Inflammatory macrophage treated with lipopolysaccharide for 1 hour (primary cell): ENCODE data around the gene LGR6.

Source experiments
- DNase-seq, 2 donors: peaks; one replicate each; pipeline ENCODE4 v3.0.0-alpha.2; 2020 to 2022

LGR6 gene

DNA sequence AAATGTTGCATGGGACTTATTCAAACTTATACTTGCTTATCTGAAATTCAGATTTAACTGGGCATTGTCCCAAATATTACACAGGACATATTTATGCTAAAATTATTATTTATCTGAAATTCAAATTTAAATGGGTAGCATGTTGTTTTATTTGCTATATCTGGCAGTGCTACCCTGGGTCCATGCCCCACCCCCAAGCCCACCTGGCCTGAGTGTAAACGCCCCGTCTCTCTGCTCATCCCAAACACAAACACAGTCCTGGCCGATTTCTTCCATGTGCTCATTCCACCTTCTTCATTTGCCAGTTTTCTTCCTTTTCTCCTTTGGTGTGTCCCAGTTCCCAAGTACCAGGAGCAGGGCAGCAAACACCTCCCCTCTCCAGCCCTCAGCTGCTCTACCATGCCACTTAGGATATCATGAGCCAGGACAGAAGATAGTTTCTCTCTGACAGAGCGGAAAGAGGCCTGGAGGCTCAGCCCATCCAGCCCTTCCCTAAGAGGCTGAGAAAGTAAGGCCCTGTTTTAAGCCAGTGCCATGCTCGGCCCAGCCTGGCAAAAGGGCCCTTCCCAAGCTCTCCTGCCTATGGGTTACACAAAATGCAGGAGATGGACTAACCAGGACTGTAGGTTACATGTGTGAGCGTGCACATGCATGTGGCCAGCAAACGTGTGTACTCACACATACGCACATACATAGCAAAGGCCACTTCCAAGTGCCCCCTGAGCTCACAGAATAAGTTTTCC, 78.7 kb downstream of the LGR6 start:
- no peak for DNase-seq

DNA sequence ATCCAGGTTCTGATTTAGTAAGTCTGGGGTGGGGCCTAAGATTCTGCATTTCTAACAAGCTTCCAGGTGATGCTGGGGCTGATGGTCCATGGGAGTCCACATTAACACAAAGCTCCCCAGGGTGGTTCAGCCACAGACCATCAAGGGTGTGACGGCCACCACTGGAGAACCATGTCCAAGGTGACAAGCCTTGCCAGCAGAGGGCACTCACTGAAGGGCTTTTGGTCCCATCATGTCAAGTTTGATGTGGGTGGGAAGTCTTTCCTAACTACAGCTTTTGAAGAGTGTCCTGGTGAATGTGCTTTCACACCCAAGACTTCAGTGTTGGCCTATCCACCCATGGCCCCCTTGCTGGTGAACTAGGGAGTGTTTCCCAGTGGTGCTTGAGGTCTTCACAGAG, 81.0 kb downstream of the LGR6 start:
- DNase-seq = peak; percentile 47 to 49

DNA sequence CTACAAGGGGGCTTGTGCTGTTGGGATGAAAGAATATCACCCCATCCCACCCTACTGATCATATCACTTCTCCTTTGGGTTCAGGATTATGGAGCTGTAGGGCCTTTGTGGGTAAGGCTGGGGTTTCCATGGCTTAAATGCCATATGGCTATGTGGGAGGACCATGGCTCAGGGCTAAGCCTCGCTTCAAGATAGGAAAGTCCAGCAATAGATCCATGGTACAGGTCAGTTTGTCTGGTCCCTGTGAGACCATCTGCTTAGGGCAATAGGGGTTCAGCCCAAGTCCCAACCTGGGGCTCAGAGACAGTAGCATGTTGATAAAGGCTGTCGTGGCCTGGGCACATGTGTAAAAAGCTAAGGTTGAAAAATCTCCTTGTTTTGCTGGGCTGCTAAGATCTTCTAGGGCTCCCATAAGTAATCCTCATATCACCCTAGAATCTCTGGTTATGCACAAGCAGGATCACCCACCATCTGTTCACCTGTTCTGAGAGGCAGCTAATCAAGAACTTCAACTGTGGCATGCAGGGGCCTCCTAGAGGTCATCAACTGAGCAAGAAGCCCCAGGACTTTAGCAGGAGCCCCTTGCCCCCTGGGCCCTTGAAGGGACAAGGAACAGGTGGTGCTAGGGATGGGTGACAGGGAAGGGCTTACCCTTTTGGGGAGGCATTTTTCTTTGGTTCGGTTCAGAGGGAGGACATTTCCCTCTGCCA, 81.6 kb downstream of the LGR6 start:
- DNase-seq = no peak

DNA sequence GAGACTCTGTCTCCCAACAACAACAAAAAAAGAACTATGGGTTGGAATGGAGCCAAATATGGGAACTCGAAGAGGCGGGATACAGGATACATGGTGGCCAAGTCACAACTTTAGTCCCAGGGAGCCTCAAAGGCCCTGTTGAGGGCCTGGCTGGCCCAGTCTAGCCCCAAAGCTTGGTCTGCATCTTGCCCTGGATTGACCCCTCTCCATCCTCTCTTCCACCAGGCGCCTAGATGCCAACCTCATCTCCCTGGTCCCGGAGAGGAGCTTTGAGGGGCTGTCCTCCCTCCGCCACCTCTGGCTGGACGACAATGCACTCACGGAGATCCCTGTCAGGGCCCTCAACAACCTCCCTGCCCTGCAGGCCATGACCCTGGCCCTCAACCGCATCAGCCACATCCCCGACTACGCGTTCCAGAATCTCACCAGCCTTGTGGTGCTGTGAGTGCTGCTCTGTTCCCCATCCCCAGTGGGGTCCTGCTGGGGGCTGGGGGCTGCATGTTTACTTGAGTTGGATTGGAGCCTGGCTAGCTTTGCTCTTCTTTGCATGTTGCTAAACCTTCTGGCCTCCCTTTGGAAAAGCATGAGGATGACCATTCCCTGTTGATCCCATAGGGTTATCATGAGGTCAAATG, 82.6 kb downstream of the LGR6 start:
- no peak for DNase-seq

DNA sequence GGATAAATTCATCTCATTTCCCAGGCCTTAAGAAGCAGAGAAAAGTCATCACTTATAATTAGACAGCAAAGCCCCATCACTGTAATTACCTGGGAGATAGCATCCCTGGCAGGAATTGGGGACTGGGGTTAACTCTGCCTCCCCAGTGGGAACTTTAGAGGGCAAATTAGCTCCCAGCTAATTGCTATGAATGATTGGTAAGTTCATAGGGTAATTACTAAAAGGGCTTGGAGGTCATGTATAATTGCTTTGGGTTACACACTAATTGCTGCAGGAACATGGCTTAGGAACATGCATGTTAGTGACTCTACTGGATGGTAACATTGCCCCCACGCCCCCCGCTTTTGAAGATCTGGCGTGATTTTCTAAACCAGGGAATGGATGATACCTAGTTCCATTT, 83.3 kb downstream of the LGR6 start:
- no peak for DNase-seq

DNA sequence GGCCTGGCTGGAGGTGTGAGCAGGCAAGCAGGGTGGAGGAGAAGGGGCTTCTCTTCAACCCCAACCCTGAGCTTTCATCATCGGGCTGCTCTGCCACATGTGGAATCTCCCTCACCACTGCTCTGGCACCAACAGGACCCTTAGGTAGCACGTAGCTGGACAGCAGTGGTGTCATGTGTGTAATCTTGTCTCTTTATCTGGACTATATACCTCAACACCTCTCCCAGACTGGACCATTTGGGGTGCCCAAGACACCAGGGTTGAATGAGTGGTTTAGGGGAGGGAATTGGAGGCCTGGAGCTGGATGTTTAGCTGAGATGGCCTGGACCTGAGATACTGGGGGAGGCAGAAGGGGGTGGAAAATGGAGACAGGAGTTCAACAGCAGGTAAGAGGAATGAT, 85.2 kb downstream of the LGR6 start:
- no peak for DNase-seq

DNA sequence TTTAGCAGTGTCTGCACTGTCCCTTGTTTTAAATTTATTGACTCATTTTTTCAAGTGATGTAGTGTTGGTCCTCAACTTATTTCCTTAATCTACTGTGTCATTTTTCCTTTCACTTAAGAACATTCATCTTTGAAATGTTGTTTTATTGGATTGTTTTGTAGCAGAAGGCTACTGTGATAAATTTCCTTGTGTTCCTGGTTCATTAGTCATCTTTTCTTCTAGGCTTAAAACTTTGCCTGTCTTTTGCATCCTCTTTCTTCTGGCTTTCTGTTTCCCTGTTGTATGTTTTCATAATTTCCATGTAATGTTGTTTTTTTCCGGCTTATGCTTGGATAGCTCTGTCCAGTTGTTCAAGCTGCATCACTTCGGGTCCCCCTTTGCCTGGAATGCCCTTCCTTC, 86.2 kb downstream of the LGR6 start:
- DNase-seq = no peak

DNA sequence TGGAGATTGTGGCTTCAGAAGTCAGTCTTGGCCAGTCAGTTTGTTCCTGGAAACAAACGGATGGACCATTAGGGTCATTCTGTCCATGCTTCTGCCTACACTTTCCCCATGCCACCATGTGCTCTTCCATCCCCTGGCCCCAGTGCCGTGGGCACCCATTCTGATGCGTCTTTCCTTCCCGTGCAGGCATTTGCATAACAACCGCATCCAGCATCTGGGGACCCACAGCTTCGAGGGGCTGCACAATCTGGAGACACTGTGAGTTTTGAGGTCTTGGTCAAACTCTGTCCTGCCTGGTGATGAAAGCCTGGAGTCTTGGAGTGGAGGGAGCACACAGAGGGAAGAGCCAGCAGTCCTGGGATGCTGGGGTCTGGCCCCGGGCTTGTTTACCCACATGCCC, 87.0 kb downstream of the LGR6 start:
- DNase-seq = no peak

DNA sequence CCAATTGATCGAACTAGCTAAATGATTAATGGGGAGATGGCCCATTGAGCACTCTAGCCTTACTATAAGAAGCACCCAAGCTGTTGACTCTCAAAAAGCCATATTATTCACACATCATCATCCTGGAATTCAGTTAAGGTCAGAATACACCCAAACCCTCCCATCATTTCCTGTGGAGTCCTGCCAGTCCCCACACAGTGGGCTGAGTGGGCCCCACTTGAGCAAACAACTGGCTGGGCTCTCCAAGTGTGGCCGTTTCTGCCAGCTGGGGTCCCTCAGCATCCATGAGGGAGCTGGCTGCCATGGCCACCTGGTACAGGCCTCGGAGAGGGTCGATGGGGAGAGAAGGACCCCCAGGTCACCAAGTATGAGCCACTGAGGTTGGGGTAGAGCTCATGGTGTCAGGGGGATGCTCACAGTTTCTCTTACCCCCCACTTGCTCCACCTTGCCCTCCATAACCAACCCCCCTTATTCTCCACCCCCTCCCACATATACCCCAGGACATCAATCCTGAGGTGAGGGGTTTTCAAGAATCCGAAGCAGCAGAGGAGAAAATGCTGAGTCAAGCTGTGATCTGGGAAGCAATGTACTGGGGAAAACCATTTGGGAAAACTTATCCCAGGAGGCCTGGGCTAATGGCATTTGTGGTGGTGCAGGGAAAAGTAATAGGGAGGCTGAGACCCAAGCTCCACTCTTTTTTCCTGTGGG, 87.9 kb downstream of the LGR6 start:
- no peak for DNase-seq

DNA sequence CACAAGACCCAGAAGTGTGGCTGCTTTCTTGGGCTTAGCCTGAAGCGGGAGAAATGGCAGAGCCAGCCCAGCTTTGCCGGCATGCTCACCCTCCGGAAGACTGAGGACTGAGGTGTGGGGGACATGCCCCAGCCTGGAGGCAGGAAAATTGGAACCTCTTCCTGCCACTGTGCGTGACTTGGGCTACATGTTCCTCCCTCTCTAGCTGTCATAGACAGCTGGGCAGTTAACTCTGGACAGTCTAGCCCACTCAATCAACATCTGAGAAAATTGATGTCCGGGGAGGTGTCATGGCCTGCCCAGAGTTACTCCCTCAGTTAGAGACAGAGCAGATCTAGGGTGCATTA, 88.4 kb downstream of the LGR6 start:
- no peak for DNase-seq

DNA sequence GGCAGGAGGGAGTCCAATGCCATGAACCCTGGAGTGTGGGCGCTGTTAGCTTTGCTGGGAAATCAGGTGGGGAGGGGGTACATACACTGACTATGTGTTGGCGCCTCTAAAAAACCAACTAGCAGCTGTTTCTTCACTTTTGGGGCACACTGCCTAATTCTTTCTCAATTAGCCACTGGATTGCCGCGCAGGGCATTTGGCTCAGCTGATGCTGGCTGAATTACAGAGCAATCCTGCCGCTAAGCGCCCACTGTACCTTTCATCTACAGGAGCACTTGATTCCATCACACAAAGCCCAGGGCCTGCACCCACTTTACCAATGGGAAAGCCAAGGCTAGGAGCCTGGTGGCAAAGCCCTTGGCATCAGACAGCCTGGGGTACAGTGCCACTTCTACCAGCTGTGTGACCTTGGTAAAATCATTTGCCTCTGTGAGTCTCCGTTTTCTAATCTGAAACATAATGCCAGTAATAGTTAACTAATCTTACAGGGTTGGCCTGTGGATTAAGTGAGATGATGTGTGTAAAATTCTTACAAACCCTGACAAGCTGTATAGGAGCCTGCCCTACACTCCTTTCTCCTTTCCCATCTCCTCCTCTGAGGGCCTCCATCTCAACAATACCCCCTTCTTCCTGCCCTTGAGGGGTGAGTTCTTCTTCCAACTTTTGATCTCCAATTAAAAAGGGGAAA, 89.1 kb downstream of the LGR6 start:
- no peak for DNase-seq

DNA sequence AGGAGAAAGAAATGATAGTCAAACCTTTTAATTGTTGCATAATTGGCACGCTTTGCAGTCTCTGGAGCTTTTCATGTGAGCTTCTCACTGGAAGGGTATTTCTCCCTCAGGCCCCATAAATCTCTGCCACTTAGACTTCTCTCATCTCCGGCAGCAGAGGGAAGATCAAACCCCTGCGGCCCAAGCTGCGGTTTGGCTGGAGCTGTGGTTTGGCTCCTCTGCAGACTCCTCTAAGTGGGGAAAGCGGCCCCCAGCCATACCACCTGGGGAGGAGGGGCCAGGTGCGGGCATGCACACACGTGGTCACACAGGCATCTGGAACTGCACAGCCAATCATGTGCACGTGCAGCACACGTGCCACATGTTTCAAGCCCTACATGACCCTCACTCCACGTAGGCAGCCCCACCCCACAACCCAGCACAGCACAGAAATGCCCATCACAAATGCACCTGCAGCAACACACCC, 89.8 kb downstream of the LGR6 start:
- DNase-seq = no peak

DNA sequence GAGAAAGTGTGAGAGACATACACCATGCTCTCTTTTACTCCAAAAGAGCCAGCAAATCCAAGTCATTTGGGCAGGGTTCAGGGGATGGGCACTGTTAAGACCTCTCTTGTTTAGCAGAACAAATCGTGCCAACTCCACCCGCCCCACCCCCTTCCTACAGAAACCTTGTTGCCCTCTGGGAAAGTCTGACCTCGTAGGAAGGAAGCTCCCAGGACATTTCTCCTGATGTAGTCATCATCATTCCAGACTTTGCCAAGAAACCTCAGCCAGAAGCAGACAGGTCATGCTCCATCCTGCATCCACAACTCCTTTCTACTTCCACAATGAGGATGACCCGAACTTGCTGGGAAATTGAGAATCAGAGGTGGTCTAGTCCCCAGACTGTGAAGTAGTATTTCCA, 90.4 kb downstream of the LGR6 start:
- no peak for DNase-seq

DNA sequence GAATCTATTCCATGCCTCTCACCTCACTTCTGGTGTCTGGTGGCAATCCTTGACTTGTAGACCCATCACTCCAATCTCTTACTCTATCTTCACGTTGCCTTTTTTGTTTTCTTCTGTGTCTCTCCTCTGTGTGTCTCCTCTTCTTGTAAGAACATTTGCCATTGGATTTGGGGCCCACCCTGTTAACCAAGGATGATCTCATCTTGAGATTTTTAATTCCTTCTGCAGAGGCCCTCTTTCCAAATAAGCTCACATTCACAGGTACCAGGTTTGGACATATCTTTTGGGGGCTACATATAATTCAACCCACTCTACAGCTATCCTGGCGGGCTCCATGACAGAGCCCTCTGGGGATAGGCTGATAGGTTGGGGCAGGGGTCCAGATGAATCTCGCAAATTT, 92.3 kb downstream of the LGR6 start:
- no peak for DNase-seq

DNA sequence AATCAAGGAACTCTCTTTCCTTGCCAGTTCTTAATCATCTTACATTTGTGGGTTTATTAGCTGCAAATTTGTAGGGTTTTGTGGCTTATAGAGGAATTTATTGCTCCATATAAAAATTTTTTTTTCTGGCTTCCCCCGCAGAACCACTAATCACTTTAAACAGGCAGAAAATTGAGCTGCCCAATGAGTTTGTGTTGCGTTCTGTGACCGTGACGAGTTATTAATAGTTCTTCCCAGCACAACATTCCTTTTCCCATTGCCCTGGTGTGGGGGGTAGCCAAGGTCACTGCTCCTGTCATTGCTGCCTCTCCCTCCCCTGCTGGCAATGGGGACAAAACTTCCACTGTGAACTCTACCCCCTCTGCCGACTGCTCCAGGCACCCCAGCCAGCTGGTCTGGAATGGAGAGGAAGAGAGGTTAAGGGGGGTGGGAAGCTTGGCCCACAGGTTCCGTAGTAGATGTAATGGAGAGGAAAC, 93.1 kb downstream of the LGR6 start:
- DNase-seq = no peak

DNA sequence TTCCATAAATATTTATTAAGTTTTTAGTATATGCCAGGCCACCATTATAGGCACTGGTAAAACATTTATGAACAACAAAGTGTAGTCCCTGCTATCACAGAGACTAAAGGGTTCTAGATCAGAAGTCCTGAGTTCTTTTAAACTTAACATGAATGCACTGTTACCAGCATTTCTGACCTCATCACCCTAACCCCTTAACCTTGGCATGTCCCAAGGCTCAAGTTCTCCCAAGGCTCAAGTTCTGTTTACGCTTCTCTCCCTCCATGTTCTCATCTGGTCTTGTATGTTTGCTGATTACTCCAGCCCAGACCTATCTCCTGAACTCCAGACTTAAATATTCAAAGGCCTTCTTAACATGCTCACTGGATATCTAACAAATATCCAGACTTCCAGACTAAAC, 93.6 kb downstream of the LGR6 start:
- DNase-seq = no peak

DNA sequence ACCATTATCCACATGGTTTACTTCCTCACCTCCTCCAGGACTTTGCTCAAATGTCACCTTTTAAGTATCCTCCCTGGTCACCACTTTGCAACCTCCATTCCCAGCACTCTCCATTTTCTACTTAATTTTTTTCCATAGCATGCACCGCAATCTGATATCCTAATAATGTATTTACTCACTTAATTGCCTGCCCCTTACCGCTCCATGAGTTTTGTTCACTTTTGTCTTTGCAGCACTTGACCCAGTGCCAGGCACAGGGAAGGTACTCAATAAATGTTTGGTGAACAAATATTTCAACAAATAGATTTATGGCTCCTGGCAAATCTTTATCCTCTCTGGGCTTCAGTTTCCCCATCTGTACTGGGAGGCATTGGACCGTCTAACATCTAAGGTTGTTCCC, 94.6 kb downstream of the LGR6 start:
- no peak for DNase-seq

DNA sequence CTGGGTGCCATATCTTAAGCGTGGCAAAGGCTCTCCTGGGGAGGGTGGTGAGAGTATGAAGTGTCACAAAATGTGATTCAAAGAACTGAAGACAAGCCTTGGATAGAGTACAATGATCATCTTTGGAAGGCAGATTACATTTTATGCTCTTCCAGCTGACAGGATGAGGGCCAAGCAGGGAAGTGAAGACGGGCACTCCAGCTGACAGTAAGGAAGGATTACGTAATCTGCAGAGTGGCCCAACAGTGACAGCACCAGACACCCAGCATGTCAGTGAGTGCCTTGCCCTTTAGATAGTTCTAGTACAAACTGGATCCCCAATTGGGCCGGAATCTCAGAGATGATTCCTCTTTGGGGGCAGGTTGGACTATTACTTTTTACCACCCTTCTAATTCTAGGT, 95.4 kb downstream of the LGR6 start:
- DNase-seq = peak in 1 of 2 donors; percentile 57

DNA sequence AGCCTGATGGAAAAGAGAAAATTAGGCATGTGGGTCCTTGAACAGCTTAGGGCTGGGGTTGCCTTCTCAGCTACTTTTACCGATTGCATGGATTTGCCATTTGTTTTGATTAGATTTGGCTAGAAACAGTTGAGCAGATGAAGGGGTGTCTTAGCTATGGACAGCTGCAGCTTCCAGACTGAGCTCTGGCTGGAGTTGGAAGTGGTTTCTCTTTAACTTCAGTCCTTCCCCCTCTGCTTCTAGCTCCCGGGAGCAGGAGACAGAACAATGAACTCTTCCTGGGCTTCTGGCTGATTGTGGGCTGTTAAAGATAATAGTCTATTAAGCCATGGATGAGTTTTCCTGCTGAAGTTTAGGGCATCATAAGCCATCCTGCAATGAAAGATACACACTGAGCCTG, 97.4 kb downstream of the LGR6 start:
- DNase-seq = no peak

DNA sequence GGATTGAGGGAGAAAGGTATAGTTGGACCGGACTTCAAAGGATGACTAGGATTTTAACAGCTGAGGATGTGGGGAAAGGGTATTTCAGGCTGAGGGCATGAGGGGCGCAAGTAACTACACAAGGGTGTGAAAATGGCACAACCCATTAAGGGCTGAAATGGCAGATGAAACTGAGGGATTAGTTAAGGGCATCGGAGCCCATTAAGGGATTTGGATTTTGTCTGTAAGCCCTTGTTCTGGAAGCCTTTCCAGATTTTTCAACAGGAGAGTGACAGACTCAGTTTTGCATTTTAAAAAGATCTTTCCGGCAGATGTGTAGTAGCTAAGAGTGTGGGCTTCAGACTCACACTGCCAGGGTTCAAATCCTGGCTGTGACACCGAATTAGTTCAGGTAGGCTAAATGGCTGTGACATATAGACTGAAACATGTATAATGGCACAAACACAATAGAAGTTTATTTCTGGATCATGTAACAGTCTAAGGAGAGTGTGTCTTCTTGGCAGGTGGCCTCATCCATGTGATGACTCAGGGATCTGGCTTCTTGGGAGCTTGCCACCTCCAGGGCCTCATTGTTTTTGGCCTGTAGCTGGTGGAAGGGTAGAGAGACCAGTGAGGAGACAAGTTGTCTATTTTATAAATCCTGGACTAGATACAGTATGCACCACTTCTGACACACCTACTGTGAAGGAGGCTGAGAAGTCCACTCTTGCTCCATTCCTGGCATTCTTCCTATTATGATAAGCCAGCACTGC, 98.5 kb downstream of the LGR6 start:
- DNase-seq = no peak

DNA sequence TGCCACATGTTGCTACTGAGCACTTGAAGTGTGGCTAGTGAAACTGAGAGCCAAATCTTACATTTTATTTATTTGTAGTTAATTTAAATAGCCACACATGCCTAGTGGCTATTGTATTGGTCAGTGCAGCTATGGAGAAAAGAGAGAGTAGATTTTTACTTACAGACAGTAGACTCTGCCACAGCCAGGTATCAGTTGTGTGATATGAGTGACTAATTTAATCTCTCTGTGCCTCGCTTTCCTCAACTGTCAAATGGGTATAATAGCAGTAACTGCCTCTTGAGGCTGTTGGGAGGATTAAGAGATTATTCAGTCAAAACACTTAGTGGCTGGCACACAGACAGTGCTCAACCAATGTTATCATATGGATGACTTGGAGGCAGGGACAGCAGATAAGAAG, 99.2 kb downstream of the LGR6 start:
- DNase-seq = no peak

DNA sequence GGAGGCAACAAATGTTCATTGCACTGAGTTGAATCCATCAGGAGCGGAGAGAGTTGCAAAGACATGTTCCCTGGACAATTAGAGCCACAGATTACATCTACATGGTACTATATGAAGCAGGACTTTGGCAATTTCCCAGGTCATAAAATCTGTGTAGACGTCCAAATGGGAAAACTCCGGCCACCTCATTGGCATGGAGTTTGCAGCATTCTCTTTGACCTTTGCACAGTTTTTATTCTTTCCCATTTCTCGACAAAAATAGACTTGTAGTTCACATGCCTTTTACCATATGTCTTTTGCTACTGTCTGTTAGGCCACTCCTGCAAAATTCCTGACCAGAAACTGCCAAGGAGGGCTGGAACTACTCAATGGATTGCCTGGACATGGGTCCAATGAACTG, 100.0 kb downstream of the LGR6 start:
- no peak for DNase-seq
